ENCODE measurements around the gene FOXP2.

GRCh38 chr7:114658216-114658615, 243.6 kb downstream of the FOXP2 start:
- TF ChIP-seq GATA2 (IDR thresholded peaks at IDR 0.05; ENCODE audit: low read depth, low read length), result no peak
- TF ChIP-seq GATA3 (IDR thresholded peaks at IDR 0.05; ENCODE audit: low read depth, low read length), result no peak

All from SH-SY5Y (cell line).